PFSK-1 (cell line): ENCODE results near the gene ADAM8.

Source experiments
- POLR2AphosphoS5 ChIP-seq: IDR thresholded peaks from 2 replicates; pipeline ENCODE4 v1.6.1; 2012; ENCODE audit warnings: low read depth, mild to moderate bottlenecking, control low read depth, low read length, moderate library complexity
- SIN3A ChIP-seq: IDR thresholded peaks from 2 replicates; pipeline ENCODE4 v1.6.1; 2012; ENCODE audit warnings: mild to moderate bottlenecking, low read length, moderate library complexity, borderline replicate concordance; ENCODE audit not compliant: insufficient read depth

DNA sequence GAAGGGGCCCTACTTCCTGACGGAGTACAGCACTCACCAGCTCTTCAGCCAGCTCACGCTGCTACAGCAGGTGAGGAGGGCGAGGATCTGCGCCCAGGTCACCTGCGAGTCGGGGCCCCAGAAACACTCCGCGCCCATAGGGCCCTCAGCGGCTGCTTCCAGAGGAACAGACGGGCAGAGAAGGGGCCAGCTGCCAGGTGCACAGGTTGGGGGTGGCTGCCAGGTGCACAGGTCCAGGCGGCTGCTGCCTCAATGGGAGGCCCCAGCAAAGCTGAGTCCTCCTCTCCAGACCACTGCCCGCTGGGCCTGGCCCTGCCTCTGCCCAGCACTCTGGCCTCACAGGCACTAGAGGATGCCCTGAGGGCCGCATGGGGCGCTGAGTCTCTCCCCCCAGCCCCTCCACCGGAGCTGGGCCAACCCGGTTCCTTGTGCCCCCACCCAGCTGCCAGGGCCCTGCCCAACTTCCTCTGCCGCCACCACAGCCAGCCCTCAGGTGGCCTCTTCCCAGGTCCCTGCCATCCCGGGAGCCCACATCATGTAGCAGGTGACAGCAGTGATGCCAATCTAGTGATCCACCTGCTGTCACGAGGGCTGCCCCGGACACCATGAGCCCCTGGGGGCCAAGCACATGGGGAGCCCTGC is 63.7 kb downstream of the ADAM8 start:
- no peak for TF ChIP-seq SIN3A
- no peak for TF ChIP-seq POLR2AphosphoS5
